MCF 10A (cell line): ENCODE results near the gene IRX1. TPM values are rescaled to one million over a fixed set of nuclear protein-coding genes. Genes with fewer than 3 reads are reported as not detected.
A peak's percentile ranks its signal among the peaks of the same experiment; 100 is the strongest.

ENCODE experiments used
- BruUV-seq: library from RNA; stranded (reverse); fragments of 400-500 nt; replicated peaks from 2 replicates; lab custom pipeline; 2021; lab: Mats Ljungman, UMichigan
- CTCF ChIA-PET: fragments of 300-600 bp; sonication (Branson Sonifier 250); formaldehyde crosslinking; extraction: SDS; loops from one replicate; lab custom pipeline; 2021; ENCODE audit warnings: antibody characterized with exemption, inconsistent platforms; lab: Yijun Ruan, JAX
- POLR2A ChIA-PET: fragments of 300-600, 350-650 bp; sonication (Branson Sonifier 250); formaldehyde crosslinking; extraction: SDS; loops from one replicate; lab custom pipeline; 2020; ENCODE audit warnings: antibody characterized with exemption, inconsistent platforms; lab: Yijun Ruan, JAX
- DNase-seq: peaks from one replicate; pipeline ENCODE4 v3.0.0-alpha.2; 2018; ENCODE audit not compliant: unreplicated experiment
- H3K27ac Mint-ChIP-seq: one replicate; pipeline ENCODE4 v1.8.0; 2022; ENCODE audit warnings: mild to moderate bottlenecking, low read depth, mixed read lengths; ENCODE audit not compliant: unreplicated experiment
- H3K27me3 Mint-ChIP-seq: one replicate; pipeline ENCODE4 v1.8.0; 2022; ENCODE audit warnings: mixed read lengths; ENCODE audit not compliant: insufficient read depth, unreplicated experiment
- H3K36me3 Mint-ChIP-seq: one replicate; pipeline ENCODE4 v1.8.0; 2022; ENCODE audit warnings: mild to moderate bottlenecking, moderate library complexity, mixed read lengths; ENCODE audit not compliant: insufficient read depth, unreplicated experiment
- H3K4me1 Mint-ChIP-seq: one replicate; pipeline ENCODE4 v1.8.0; 2022; ENCODE audit warnings: mixed read lengths; ENCODE audit not compliant: insufficient read depth, unreplicated experiment
- H3K4me3 Mint-ChIP-seq: one replicate; pipeline ENCODE4 v1.8.0; 2022; ENCODE audit warnings: mild to moderate bottlenecking, moderate library complexity, mixed read lengths; ENCODE audit not compliant: unreplicated experiment
- H3K9me3 Mint-ChIP-seq: one replicate; pipeline ENCODE4 v1.8.0; 2022; ENCODE audit warnings: mixed read lengths; ENCODE audit not compliant: unreplicated experiment
- intact Hi-C: fragments of 100-400 bp; cut with micrococcal nuclease; formaldehyde crosslinking; loops from 2 replicates; pipeline ENCODE4 v1.14.1; 2022
- total RNA-seq: library from RNA; stranded (reverse); gene quantifications from 2 replicates; pipeline ENCODE4 v1.2.3, GENCODE V29; 2022
- TF ChIP-seq, protein P1 (sequence below): fragments of 200-600 bp; IDR thresholded peaks from one replicate; pipeline ENCODE4 v1.8.0; 2022; ENCODE audit warnings: antibody characterized with exemption, mild to moderate bottlenecking; ENCODE audit not compliant: unreplicated experiment

Gene IRX1
- total RNA-seq, 1 experiment from 2014 or later = 15.5 TPM

GRCh38 chr5:3606121-3606831 lies 10.6 kb downstream of the IRX1 start:
- H3K4me3 Mint-ChIP-seq = no peak overlapping the region
- intact Hi-C loops = no loop called here

GRCh38 chr5:3607541-3608181 lies 12.0 kb downstream of the IRX1 start:
- intact Hi-C loops = no loop called here
- H3K27me3 Mint-ChIP-seq = no peaks in the 10 kb centered on the region
- no peak for DNase-seq
- ChIA-PET POLR2A (no interaction called here), CTCF (interaction anchor here (0.5 to 0.7 kb wide), 5 partner anchors 203 to 688 kb away, joined by 3 to 4 read pairs (median 3); no protein-coding TSS in a partner anchor)
- TF ChIP-seq, protein P1, sequence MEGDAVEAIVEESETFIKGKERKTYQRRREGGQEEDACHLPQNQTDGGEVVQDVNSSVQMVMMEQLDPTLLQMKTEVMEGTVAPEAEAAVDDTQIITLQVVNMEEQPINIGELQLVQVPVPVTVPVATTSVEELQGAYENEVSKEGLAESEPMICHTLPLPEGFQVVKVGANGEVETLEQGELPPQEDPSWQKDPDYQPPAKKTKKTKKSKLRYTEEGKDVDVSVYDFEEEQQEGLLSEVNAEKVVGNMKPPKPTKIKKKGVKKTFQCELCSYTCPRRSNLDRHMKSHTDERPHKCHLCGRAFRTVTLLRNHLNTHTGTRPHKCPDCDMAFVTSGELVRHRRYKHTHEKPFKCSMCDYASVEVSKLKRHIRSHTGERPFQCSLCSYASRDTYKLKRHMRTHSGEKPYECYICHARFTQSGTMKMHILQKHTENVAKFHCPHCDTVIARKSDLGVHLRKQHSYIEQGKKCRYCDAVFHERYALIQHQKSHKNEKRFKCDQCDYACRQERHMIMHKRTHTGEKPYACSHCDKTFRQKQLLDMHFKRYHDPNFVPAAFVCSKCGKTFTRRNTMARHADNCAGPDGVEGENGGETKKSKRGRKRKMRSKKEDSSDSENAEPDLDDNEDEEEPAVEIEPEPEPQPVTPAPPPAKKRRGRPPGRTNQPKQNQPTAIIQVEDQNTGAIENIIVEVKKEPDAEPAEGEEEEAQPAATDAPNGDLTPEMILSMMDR = no peak
- peaks cover 30% of the 10 kb centered on the region for H3K36me3 Mint-ChIP-seq
- peaks cover 18% of the 10 kb centered on the region for H3K4me1 Mint-ChIP-seq
- H3K4me3 Mint-ChIP-seq = no peak overlapping the region
- BruUV-seq = no TSS peak
- no peaks in the 10 kb centered on the region for H3K9me3 Mint-ChIP-seq
- no peak overlapping the region for H3K27ac Mint-ChIP-seq

More at GRCh38 chr5:3606121-3606831, 10.6 kb downstream of the IRX1 start:
- Mint-ChIP-seq H3K4me1 (peaks cover 10% of the 10 kb centered on the region), H3K36me3 (peaks cover 29% of the 10 kb centered on the region), H3K27me3 (no peaks in the 10 kb centered on the region), H3K9me3 (peaks cover 6% of the 10 kb centered on the region), H3K27ac (no peak overlapping the region)
- BruUV-seq = no TSS peak
- ChIA-PET POLR2A (interaction anchor here (0.7 kb wide), 1 partner anchor 854 kb away, joined by 3 read pairs; no protein-coding TSS in a partner anchor), CTCF (no interaction called here)
- no peak for DNase-seq
- TF ChIP-seq, protein P1 = no peak

DNA sequence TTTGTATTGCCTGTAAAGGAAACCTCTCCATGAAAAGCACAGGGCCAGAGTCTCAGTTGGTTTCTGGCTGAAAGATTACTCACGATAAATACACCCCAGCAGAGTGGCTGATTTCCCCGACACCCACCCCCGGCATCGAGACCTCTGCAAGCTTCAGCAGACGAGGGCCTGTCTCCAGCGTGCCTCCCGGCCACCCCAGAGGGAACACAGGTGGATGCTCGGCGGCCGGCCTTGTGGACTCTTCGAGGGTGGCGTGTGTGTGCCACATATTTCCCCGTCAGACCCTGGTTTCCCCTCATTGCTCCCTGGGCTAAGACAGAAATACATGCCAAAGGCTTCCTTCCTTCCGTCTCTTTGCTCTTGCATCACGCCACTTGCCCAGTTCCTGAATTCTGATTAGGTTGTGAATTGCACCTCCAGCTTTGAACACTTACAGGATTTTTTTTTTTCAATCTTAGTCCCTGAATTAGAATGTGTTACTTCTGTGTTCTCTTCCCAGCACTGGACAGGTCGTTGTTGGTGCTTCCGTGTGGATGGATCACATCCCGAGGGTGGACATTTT lies 13.6 kb downstream of the IRX1 start:
- ChIA-PET POLR2A (no interaction called here), CTCF (no interaction called here)
- Mint-ChIP-seq H3K27ac (peak overlapping the region; percentile 59), H3K9me3 (no peaks in the 10 kb centered on the region), H3K4me1 (peaks cover 20% of the 10 kb centered on the region), H3K4me3 (no peak overlapping the region), H3K27me3 (no peaks in the 10 kb centered on the region), H3K36me3 (peaks cover 32% of the 10 kb centered on the region)
- BruUV-seq = no TSS peak
- intact Hi-C loops = no loop called here
- TF ChIP-seq, protein P1 = no peak
- DNase-seq = no peak

GRCh38 chr5:3612591-3613042 lies 17.0 kb downstream of the IRX1 start:
- BruUV-seq = no TSS peak
- POLR2A ChIA-PET = interaction anchor here (0.9 kb wide), 1 partner anchor 16 kb away, joined by 3 read pairs; no protein-coding TSS in a partner anchor
- Mint-ChIP-seq H3K9me3 (no peaks in the 10 kb centered on the region), H3K36me3 (peaks cover 37% of the 10 kb centered on the region), H3K27ac (no peak overlapping the region), H3K27me3 (no peaks in the 10 kb centered on the region), H3K4me1 (peaks cover 10% of the 10 kb centered on the region), H3K4me3 (no peak overlapping the region)
- TF ChIP-seq, protein P1 = no peak
- intact Hi-C loops = no loop called here
- CTCF ChIA-PET = no interaction called here
- peak; percentile 35 for DNase-seq
